Heart right ventricle (tissue), 16 donors: ENCODE data around the gene FRAS1. TPM values are rescaled to one million over a fixed set of nuclear protein-coding genes. Genes with fewer than 3 reads are reported as not detected.

ENCODE experiments used
- ATAC-seq, 8 donors: fragments of 200-7000 bp; cut with Tn5 transposase; one replicate each; pipeline ENCODE4 v1.9.1; 2020; ENCODE audit warnings: mild to moderate bottlenecking in 8 of 8, moderate library complexity in 8 of 8, moderate number of reproducible peaks in 1 of 8
- DNase-seq, 2 donors: peaks; one replicate each; pipeline ENCODE4 v3.0.0-alpha.2; 2020
- H3K27ac ChIP-seq, 10 donors: fragments of 200-600 bp; sonication (generic) in 2 of 10; one replicate each; pipeline versions ENCODE4 v1.5.0 to v1.8.0; 2020 to 2022; ENCODE audit warnings: mild to moderate bottlenecking in 3 of 10
- H3K27me3 ChIP-seq, 7 donors: fragments of 200-600 bp; one replicate each; pipeline ENCODE4 v1.8.0; 2021 to 2022; ENCODE audit warnings: mild to moderate bottlenecking in 2 of 7
- H3K36me3 ChIP-seq, 9 donors: fragments of 200-600 bp; sonication (generic) in 1 of 9; one replicate each; pipeline versions ENCODE4 v1.5.0 to v1.8.0; 2020 to 2022; ENCODE audit warnings: mild to moderate bottlenecking in 2 of 9
- H3K4me1 ChIP-seq, 9 donors: fragments of 200-600 bp; sonication (generic) in 1 of 9; one replicate each; pipeline versions ENCODE4 v1.5.0 to v1.8.0; 2020 to 2022; ENCODE audit warnings: mild to moderate bottlenecking in 4 of 9
- H3K4me3 ChIP-seq, 10 donors: fragments of 200-600 bp; sonication (generic) in 2 of 10; one replicate each; pipeline versions ENCODE4 v1.5.0 to v1.8.0; 2020 to 2022; ENCODE audit warnings: mild to moderate bottlenecking in 7 of 10, moderate library complexity in 2 of 10
- H3K9me3 ChIP-seq, 11 donors: fragments of 200-600 bp in 10 of 11; sonication (generic) in 2 of 11; one replicate each; pipeline versions ENCODE4 v1.5.0 to v1.8.0; 2013 to 2022; ENCODE audit warnings: mild to moderate bottlenecking in 2 of 11, control low read depth in 1 of 11, moderate library complexity in 1 of 11
- CTCF ChIP-seq, 9 donors: fragments of 200-600 bp; sonication (generic) in 2 of 9; IDR thresholded peaks; one replicate each; pipeline versions ENCODE4 v1.5.0 to v1.8.0; 2021 to 2022; ENCODE audit warnings: antibody characterized with exemption in 9 of 9, mild to moderate bottlenecking in 5 of 9, moderate library complexity in 1 of 9
- WGBS, 2 donors: extraction: QIAGEN DNeasy Blood & Tissue Kit; methylation state at CpG; one replicate each; pipeline ENCODE4 v1.1.7; 2013; ENCODE audit warnings: inconsistent platforms in 1 of 2; 5-methylcytosine and 5-hydroxymethylcytosine counted together
- intact Hi-C, 10 donors: fragments of 100-400 bp; cut with DNase I; formaldehyde crosslinking; loops; one replicate each; pipeline versions ENCODE4 v1.11.1 to v1.14.2; 2022
- polyA plus RNA-seq, 2 donors: library from polyadenylated mRNA; stranded (reverse); fragments of 200-250 nt; gene quantifications; one replicate each; pipeline ENCODE4 v1.2.3, GENCODE V29; 2013
- total RNA-seq, 10 donors: library from RNA; stranded (reverse); fragmentation: NEBNext Ultra II Directional in 3 of 10; extraction: Animal tissue kit (Norgen Biotek cat#: 25700) in 3 of 10; gene quantifications; one replicate each; pipeline versions ENCODE4 v1.2.1 to v1.2.4, GENCODE V29; 2021 to 2023
- donor health status: Arrhythmogenic right ventricular cardiomyopathy.
- donor health status: ischemic (EF 13 %, LVEDD 7.1; RV severe dilation, severe dysfunction).
- donor health status: healthy with polysubstance abuse.
- donor health status: DM: no; HTN: yes; CAD: no.
- donor health status: DM: no; HTN: no; CAD: no.
- donor health status: ischemic (EF 25% LVEDD 6.9; RV normal size, moderate dysfunction).
- donor health status: ischemic (EF 25% LVEDD 5.7; RV mildly dilated, moderate dysfunction).
- donor health status: healthy.
- donor health status: DM: yes; HTN: yes; CAD: no.
- donor health status: Ischemic cardiomyopathy.
- donor health status: ischemic (EF 35%, LVEDD 5.7; RV mildly dilated, moderate dysfunction).
- donor health status: nonischemic (EF 11% LVEDD 7.7; RV severe dilation, severe dysfunction).
- donor health status: DM: yes; HTN: yes; CAD: no.
- donor health status: PGD.
- donor health status: ischemic (EF 29% LVEDD 5.4; RV normal size, mild dysfunction).
- donor health status: nonischemic (EF 23%, LVEDD 6.1; RV moderate dilation, normal function).

The FRAS1 gene
- total and polyA plus RNA-seq, 12 donors: 0.93 to 6.2 (median 3.1) TPM

- intact Hi-C loops: no loop called here
Measured at GRCh38 chr4:78129383-78130108, 72.4 kb downstream of the FRAS1 start.

GRCh38 chr4:78131403-78131802, 74.3 kb downstream of the FRAS1 start:
- Histone ChIP-seq H3K27ac (no peak overlapping the region), H3K9me3 (no peaks in the 10 kb centered on the region), H3K36me3 (no peaks in the 10 kb centered on the region), H3K27me3 (no peaks in the 10 kb centered on the region), H3K4me1 (peaks cover 0 to 6% (median 0%) of the 10 kb centered on the region in 9 donors), H3K4me3 (no peak overlapping the region)
- ATAC-seq (no peak), DNase-seq (no peak)
- intact Hi-C loops: no loop called here
- 39 to 48% methylated on average over 3 of the region's 3 CpGs for WGBS, 2 donors
- no peak for TF ChIP-seq CTCF (IDR thresholded peaks at IDR 0.05)

More at GRCh38 chr4:78129383-78130108, 72.4 kb downstream of the FRAS1 start:
- Histone ChIP-seq H3K27ac (no peak overlapping the region), H3K36me3 (no peaks in the 10 kb centered on the region), H3K4me1 (peaks cover 0 to 6% (median 0%) of the 10 kb centered on the region in 9 donors), H3K9me3 (no peaks in the 10 kb centered on the region), H3K4me3 (no peak overlapping the region), H3K27me3 (no peaks in the 10 kb centered on the region)
- no peak for DNase-seq
- WGBS, 2 donors: 92 to 100% methylated on average over 1 of the region's 1 CpG
- no peak for ATAC-seq
- TF ChIP-seq CTCF (IDR thresholded peaks at IDR 0.05): no peak

- no peak for TF ChIP-seq CTCF (IDR thresholded peaks at IDR 0.05)
- H3K9me3 ChIP-seq: no peaks in the 10 kb centered on the region
- H3K27me3 ChIP-seq: no peaks in the 10 kb centered on the region
- WGBS, 2 donors: 80 to 83% methylated on average over 8 of the region's 8 CpGs
- H3K4me3 ChIP-seq: no peak overlapping the region
- intact Hi-C loops: no loop called here
- no peak for ATAC-seq
- no peak overlapping the region for H3K27ac ChIP-seq
- no peaks in the 10 kb centered on the region for H3K36me3 ChIP-seq
- peaks cover 0 to 4% (median 0%) of the 10 kb centered on the region in 9 donors for H3K4me1 ChIP-seq
- DNase-seq: no peak
Measured at GRCh38 chr4:78136109-78137081, 79.3 kb downstream of the FRAS1 start.

GRCh38 chr4:78137532-78137931, 80.4 kb downstream of the FRAS1 start:
- Histone ChIP-seq H3K4me1 (no peaks in the 10 kb centered on the region), H3K27me3 (no peaks in the 10 kb centered on the region), H3K9me3 (no peaks in the 10 kb centered on the region), H3K4me3 (no peak overlapping the region), H3K36me3 (no peaks in the 10 kb centered on the region), H3K27ac (no peak overlapping the region)
- 90 to 94% methylated on average over 1 of the region's 1 CpG for WGBS, 2 donors
- no peak for ATAC-seq
- no peak for DNase-seq
- TF ChIP-seq CTCF (IDR thresholded peaks at IDR 0.05): no peak
- intact Hi-C loops: no loop called here
